NT2/D1 (cell line): ENCODE results near the gene FOXP4.
"Not testable (repeated sequence)": the region's sequence is repeated elsewhere in the genome, so short reads cannot be mapped to it uniquely, and the experiment has no call there.

Experiments used
- DNase-seq: peaks from one replicate; pipeline ENCODE4 v3.0.0-alpha.2; 2011; ENCODE audit warnings: low read depth, low spot score
- H3K27me3 ChIP-seq: 2 replicates; pipeline ENCODE4 v1.6.0; 2011; ENCODE audit warnings: mild to moderate bottlenecking; ENCODE audit not compliant: insufficient read length, insufficient read depth
- H3K36me3 ChIP-seq: 2 replicates; pipeline ENCODE4 v1.6.1; 2011; ENCODE audit warnings: mild to moderate bottlenecking, low read length, mixed read lengths; ENCODE audit not compliant: insufficient read depth, insufficient read length
- H3K4me1 ChIP-seq: 2 replicates; pipeline ENCODE4 v1.5.1; 2011; ENCODE audit not compliant: insufficient read depth, insufficient read length
- H3K4me3 ChIP-seq: 2 replicates; pipeline ENCODE4 v1.5.1; 2011; ENCODE audit warnings: low read depth; ENCODE audit not compliant: insufficient read length
- H3K9ac ChIP-seq: 2 replicates; pipeline ENCODE4 v1.6.0; 2011; ENCODE audit warnings: low read depth; ENCODE audit not compliant: insufficient read length
- H3K9me3 ChIP-seq: 2 replicates; pipeline ENCODE4 v1.5.1; 2011; ENCODE audit warnings: mild to moderate bottlenecking, low read length; ENCODE audit not compliant: insufficient read depth
- SUZ12 ChIP-seq: IDR thresholded peaks from 2 replicates; pipeline ENCODE4 v1.6.1; 2011; ENCODE audit not compliant: insufficient read length, insufficient read depth; ENCODE audit errors: extremely low read depth
- YY1 ChIP-seq: IDR thresholded peaks from 2 replicates; pipeline ENCODE4 v1.6.1; 2011; ENCODE audit not compliant: insufficient read length, insufficient read depth
- ZNF274 ChIP-seq: IDR thresholded peaks from 2 replicates; pipeline ENCODE4 v1.6.1; 2011; ENCODE audit warnings: mild to moderate bottlenecking, low read depth, low read length

Gene FOXP4

DNA sequence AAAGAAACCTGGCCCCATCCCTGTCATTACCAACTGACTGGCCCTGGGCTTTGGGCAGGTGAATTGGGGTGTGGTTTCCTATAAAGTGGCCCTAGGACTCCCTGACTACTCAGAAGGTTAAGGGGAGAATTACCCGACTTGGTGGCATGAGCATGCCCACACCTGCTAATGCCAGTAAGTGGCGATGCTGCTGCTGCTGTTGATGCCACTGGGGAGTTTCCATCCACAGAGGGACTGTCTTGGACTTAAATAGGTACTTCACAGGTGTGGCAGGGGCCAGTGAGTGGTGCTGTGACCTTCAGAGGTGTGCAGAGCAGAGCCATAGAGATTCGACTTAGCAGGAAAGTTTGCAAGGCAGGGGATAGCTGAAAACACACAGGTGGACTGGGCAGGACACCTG lies 59.5 kb downstream of the FOXP4 start:
- Histone ChIP-seq H3K9me3 (no peaks in the 10 kb centered on the region), H3K4me1 (peaks cover 2% of the 10 kb centered on the region), H3K4me3 (no peak overlapping the region), H3K9ac (no peak overlapping the region), H3K27me3 (no peaks in the 10 kb centered on the region), H3K36me3 (no peaks in the 10 kb centered on the region)
- no peak for TF ChIP-seq SUZ12
- TF ChIP-seq ZNF274 = no peak
- TF ChIP-seq YY1 = no peak
- no peak for DNase-seq

DNA sequence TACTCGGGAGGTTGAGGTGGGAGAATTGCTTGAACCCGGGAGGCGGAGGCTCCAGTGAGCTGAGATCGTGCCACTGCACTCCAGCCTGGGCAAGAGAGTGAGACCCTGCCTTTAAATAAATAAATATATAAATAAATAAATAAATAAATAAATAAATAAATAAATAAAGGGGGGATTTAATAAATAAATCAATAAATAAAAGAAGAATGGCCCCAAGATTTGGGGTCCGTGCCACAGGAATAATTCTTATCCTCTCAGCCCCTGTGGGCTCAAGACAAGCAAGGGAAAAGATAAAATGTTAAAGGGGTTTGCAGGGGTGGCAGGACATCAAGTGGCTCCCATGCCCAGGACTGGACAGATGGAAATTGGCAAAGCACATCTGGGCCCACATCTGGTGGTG lies 60.9 kb downstream of the FOXP4 start:
- TF ChIP-seq SUZ12 = no peak
- TF ChIP-seq ZNF274 = no peak
- TF ChIP-seq YY1 = no peak
- no peaks in the 10 kb centered on the region for H3K27me3 ChIP-seq
- no peak for DNase-seq

DNA sequence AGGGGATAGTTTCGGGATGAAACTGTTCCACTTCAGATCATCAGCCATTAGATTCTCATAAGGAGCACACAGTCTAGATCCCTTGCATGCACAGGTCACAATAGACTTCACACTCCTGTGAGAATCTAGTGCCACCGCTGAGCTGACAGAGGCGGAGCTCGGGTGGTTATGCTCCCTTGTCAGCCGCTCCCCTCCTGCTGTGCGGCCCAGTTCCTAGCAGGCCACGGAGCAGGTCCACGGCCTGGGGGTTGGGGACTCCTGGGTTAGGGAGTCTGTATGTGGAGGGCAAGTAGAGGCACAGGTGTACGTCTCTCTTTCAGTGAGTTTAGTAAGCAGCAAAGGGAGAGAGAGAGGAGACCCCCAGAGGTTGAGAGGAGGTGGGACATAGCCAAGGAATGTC lies 61.6 kb downstream of the FOXP4 start:
- no peak overlapping the region for H3K9ac ChIP-seq
- no peaks in the 10 kb centered on the region for H3K27me3 ChIP-seq
- H3K4me3 ChIP-seq = no peak overlapping the region
- no peaks in the 10 kb centered on the region for H3K9me3 ChIP-seq
- DNase-seq = no peak
- no peaks in the 10 kb centered on the region for H3K36me3 ChIP-seq
- H3K4me1 ChIP-seq = peaks cover 2% of the 10 kb centered on the region
- TF ChIP-seq SUZ12 = no peak
- TF ChIP-seq ZNF274 = no peak
- TF ChIP-seq YY1 = no peak

More for the DNA sequence above, 60.9 kb downstream of the FOXP4 start:
- Histone ChIP-seq H3K9ac (no peak overlapping the region), H3K36me3 (no peaks in the 10 kb centered on the region), H3K4me3 (no peak overlapping the region), H3K9me3 (no peaks in the 10 kb centered on the region), H3K4me1 (peaks cover 2% of the 10 kb centered on the region)

DNA sequence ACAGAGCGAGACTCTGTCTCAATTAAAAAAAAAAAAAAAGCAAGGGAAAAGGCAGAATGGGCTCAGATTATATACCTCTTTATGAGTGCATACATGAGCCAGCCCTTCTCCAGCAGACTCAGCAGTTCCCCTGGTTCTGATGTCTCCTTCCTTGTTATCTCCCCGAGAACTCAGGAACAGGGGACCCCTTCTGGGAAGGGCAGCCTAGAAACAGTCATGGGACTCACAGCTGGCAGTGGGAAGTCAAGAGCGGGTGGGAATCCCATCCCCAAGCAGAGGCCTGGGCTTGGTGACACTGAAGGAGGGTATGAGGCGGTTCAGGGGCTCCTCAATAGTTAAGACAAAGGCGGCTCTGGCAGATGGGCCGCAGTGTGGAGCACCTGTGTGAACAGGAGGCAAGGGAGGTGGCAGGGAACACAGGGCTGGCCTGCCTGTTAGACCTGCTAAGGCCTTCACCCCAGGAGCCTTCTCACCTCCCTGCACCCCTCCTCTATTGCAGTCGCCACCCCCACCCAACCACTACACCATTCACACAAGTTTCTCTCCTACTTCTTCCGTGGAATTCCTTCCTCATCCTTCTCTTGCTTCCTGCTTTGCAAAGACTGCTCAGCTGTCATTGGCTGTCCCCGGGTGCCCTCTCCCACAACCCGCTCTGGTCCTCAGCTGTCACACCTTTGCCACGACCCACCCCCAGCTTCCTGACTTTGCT lies 62.4 kb downstream of the FOXP4 start:
- Histone ChIP-seq H3K36me3 (no peaks in the 10 kb centered on the region), H3K9me3 (no peaks in the 10 kb centered on the region), H3K4me1 (peaks cover 2% of the 10 kb centered on the region), H3K9ac (no peak overlapping the region), H3K4me3 (no peak overlapping the region), H3K27me3 (no peaks in the 10 kb centered on the region)
- TF ChIP-seq YY1 (no peak), ZNF274 (no peak), SUZ12 (no peak)
- DNase-seq = no peak

DNA sequence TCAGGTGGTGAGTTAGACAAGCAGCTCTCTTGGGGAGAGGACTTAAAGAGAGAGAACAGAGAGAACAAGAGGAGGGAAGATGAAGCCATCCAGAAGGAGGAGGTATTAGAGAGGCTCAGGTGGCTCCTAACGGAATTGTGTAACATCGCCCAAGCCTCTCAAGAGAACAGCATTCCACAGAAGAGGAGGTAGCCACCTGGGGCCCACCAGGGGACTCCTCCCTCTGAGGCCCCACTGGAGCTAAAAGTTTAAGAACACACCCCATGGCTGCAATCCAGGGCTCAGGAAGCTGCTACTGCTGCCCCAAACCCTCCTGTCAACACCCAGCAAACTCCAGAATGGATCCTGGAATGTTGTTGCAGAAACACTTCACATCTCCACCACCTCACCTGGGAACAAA lies 68.5 kb downstream of the FOXP4 start:
- TF ChIP-seq YY1 (no peak), SUZ12 (no peak), ZNF274 (no peak)
- Histone ChIP-seq H3K4me1 (peaks cover 7% of the 10 kb centered on the region), H3K4me3 (no peak overlapping the region), H3K27me3 (no peaks in the 10 kb centered on the region), H3K36me3 (no peaks in the 10 kb centered on the region), H3K9ac (no peak overlapping the region), H3K9me3 (0 out of 2 replicates have a peak, but pooled peaks cover 6% of the 10 kb centered on the region)
- no peak for DNase-seq

DNA sequence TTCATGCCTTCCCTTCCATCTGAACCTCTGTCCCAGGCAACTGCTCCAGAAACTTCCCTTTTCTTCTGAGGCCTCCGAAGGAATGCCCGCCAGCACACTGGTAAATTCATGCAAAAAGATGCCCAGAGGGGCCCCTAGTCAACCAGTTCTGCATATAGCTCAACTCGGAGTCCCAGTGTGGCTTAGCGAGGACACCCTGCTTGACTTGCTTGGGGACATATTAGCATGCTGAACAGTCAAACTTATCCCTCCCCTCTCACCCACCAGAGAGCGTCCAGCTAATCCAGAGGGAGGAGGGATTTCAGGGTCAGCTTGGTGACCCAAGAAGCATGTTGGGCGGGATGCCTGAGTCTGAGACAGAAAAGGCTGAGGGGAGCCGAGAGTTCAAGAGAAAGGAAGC lies 69.1 kb downstream of the FOXP4 start:
- H3K36me3 ChIP-seq = no peaks in the 10 kb centered on the region
- no peaks in the 10 kb centered on the region for H3K27me3 ChIP-seq
- 0 out of 2 replicates have a peak, but pooled peaks cover 6% of the 10 kb centered on the region for H3K9me3 ChIP-seq
- H3K4me3 ChIP-seq = no peak overlapping the region
- no peak for DNase-seq
- no peak overlapping the region for H3K9ac ChIP-seq
- H3K4me1 ChIP-seq = peaks cover 7% of the 10 kb centered on the region
- TF ChIP-seq YY1 (no peak), ZNF274 (no peak), SUZ12 (no peak)

DNA sequence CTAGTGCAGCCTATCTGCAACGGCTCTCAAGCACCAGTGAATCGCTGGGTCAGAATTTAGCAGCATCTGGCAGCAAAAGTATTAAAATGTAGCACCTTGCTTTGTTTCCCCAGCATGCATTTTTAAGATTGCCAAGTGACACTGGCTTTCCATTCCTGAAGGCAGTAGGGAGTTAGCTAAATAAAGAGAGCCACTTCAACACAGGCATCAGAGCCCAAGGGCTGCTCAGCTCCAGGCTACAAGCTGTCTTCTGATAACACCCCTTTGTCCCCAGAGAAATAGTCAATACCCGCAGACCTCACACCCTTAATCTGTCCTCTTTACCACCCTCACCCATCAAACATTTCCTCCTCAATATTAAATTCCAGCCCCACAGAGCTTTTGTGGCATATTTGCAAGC lies 72.4 kb downstream of the FOXP4 start:
- Histone ChIP-seq H3K27me3 (no peaks in the 10 kb centered on the region), H3K36me3 (no peaks in the 10 kb centered on the region), H3K4me3 (no peak overlapping the region), H3K4me1 (peaks cover 7% of the 10 kb centered on the region), H3K9ac (no peak overlapping the region), H3K9me3 (peaks cover 19% of the 10 kb centered on the region)
- DNase-seq = no peak
- TF ChIP-seq YY1 (no peak), SUZ12 (no peak), ZNF274 (no peak)

DNA sequence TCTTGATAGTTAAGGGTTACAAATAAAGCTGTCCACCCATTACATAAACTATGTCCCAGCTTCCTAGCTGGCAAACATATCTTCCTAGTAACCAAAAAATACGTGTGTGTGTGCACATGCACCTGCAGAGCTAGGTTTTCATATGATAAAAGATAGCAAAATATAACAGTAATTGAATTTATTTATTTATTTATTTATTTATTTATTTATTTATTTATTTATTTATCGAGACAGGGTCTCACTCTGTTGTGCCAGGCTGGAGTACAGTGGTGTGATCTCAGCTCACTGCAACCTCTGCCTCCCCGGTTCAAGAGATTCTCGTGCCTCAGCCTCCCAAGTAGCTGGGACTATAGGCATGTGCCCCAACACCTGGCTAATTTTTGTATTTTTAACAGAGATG lies 73.0 kb downstream of the FOXP4 start:
- H3K9me3 ChIP-seq = peaks cover 19% of the 10 kb centered on the region
- H3K4me3 ChIP-seq, DNase-seq, H3K27me3 ChIP-seq, H3K4me1 ChIP-seq, H3K36me3 ChIP-seq, H3K9ac ChIP-seq: not testable (repeated sequence)
